GM12878 (cell line): ENCODE data around the gene EMILIN2. TPM values are rescaled to one million over a fixed set of nuclear protein-coding genes. Genes with fewer than 3 reads are reported as not detected.
A peak's percentile ranks its signal among the peaks of the same experiment; 100 is the strongest.

Experiments used
- BHLHE40 ChIP-seq, 2 experiments: fragments of 450-650 bp in 1 of 2; IDR thresholded peaks; 2 replicates each; pipeline ENCODE4 v1.6.1; 2011 to 2017; ENCODE audit warnings: low read depth in 2 of 2, borderline replicate concordance in 1 of 2, improper control_type of control experiment in 1 of 2, low read length in 1 of 2, mild to moderate bottlenecking in 1 of 2
- CREB1 ChIP-seq: IDR thresholded peaks from 2 replicates; pipeline ENCODE4 v1.6.1; 2012; ENCODE audit warnings: low read depth, mild to moderate bottlenecking, inconsistent platforms
- GATAD2B ChIP-seq: fragments of 450-650 bp; conservative IDR thresholded peaks from 2 replicates; pipeline ENCODE4 v1.6.1; 2017; ENCODE audit warnings: low read depth, mild to moderate bottlenecking, moderate library complexity
- NR2F1 ChIP-seq: fragments of 450-650 bp; conservative IDR thresholded peaks from 2 replicates; pipeline ENCODE4 v1.6.1; 2017; ENCODE audit warnings: mild to moderate bottlenecking
- NRF1 ChIP-seq: conservative IDR thresholded peaks from 2 replicates; pipeline ENCODE4 v1.6.1; 2011; ENCODE audit warnings: mild to moderate bottlenecking, low read depth, low read length, improper control_type of control experiment
- PAX5 ChIP-seq: IDR thresholded peaks from 2 replicates; pipeline ENCODE4 v1.6.1; 2011; ENCODE audit warnings: low read depth, low read length, borderline replicate concordance
- RUNX3 ChIP-seq: IDR thresholded peaks from 2 replicates; pipeline ENCODE4 v1.6.1; 2012; ENCODE audit warnings: low read length, inconsistent platforms
- polyA plus RNA-seq, 11 experiments: library from polyadenylated mRNA; depleted of rRNA in 4 of 11; unstranded in 6 of 11; stranded (reverse) in 5 of 11; fragments of >200 nt; fragmentation: Nextera tagmentation in 4 of 11; fragmentation: Illumina TruSeq in 1 of 11; extraction: Ambion mirVana in 4 of 11; extraction: Trizol in 1 of 11; gene quantifications; 1 replicate in 1 of 11; 2 replicates in 10 of 11; pipeline versions ENCODE4 v1.2.1 to v1.2.3, GENCODE V29; 2011 to 2016; ENCODE audit warnings: inconsistent platforms in 2 of 11, missing spikeins in 2 of 11, low read depth in 1 of 11
- total RNA-seq, 4 experiments: library from RNA; depleted of rRNA in 3 of 4; stranded (reverse); fragments of >200 nt in 3 of 4; fragmentation: Illumina TruSeq in 1 of 4; extraction: Trizol in 1 of 4; gene quantifications; 2 replicates each; pipeline versions ENCODE4 v1.2.1 to v1.2.3, GENCODE V29; 2013 to 2021
- TF ChIP-seq, protein P1 (sequence below): fragments of 450-650 bp; IDR thresholded peaks from 2 replicates; pipeline ENCODE4 v1.6.1; 2017; ENCODE audit warnings: mild to moderate bottlenecking, moderate library complexity
- TF ChIP-seq, protein P2 (sequence below): IDR thresholded peaks from 2 replicates; pipeline ENCODE4 v1.6.1; 2011; ENCODE audit warnings: low read depth, mild to moderate bottlenecking, low read length, moderate library complexity, borderline replicate concordance; ENCODE audit errors: extremely low read depth
- TF ChIP-seq, protein P3 (sequence below): fragments of 450-650 bp; conservative IDR thresholded peaks from 2 replicates; pipeline ENCODE4 v1.6.1; 2017; ENCODE audit warnings: mild to moderate bottlenecking, moderate library complexity
- TF ChIP-seq, protein P4 (sequence below): IDR thresholded peaks from 2 replicates; pipeline ENCODE4 v1.6.1; 2011; ENCODE audit warnings: low read depth, low read length, improper control_type of control experiment, borderline replicate concordance

EMILIN2 gene
- total and polyA plus RNA-seq, 10 of the 15 experiments (the other 5 are each of a cell fraction or from before 2014, with no cell fraction given), result 0.58 to 18.4 (median 5.9) TPM

DNA sequence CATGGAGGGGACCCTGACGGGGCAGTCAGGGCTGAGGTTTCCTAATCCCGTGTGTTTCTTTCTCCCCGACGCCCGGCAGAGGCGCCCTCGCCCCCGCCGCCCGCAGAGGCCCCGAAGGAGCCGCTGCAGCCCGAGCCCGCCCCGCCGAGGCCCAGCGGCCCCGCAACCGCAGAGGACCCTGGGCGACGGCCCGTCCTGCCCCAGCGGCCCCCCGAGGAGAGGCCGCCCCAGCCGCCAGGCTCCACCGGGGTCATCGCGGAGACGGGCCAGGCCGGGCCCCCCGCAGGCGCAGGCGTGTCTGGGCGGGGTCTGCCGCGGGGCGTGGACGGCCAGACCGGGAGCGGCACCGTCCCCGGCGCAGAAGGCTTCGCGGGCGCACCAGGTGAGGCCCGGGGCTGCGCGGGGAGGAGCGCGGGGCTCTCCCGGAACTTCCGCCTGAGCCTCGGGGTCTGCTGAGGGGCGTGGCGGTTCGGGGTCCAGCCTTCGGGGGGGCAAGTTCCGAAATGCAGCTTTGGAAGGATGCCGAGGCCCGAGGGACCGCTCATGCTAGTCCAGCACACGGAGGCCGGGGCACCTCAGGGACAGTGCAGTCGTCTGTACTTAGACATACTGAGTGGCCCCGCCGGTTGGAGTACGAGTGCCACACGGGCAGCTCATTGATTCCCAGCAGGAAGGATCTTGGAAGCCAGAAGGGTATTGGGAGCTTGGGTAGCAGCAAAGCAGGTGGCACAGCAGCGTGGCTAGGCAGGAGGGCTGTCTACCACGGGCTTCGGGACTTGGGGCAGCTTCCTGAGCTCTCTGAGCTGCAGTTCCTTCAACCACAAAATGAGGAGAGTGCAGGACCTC lies 60.1 kb downstream of the EMILIN2 start (continued):
- TF ChIP-seq, protein P1, sequence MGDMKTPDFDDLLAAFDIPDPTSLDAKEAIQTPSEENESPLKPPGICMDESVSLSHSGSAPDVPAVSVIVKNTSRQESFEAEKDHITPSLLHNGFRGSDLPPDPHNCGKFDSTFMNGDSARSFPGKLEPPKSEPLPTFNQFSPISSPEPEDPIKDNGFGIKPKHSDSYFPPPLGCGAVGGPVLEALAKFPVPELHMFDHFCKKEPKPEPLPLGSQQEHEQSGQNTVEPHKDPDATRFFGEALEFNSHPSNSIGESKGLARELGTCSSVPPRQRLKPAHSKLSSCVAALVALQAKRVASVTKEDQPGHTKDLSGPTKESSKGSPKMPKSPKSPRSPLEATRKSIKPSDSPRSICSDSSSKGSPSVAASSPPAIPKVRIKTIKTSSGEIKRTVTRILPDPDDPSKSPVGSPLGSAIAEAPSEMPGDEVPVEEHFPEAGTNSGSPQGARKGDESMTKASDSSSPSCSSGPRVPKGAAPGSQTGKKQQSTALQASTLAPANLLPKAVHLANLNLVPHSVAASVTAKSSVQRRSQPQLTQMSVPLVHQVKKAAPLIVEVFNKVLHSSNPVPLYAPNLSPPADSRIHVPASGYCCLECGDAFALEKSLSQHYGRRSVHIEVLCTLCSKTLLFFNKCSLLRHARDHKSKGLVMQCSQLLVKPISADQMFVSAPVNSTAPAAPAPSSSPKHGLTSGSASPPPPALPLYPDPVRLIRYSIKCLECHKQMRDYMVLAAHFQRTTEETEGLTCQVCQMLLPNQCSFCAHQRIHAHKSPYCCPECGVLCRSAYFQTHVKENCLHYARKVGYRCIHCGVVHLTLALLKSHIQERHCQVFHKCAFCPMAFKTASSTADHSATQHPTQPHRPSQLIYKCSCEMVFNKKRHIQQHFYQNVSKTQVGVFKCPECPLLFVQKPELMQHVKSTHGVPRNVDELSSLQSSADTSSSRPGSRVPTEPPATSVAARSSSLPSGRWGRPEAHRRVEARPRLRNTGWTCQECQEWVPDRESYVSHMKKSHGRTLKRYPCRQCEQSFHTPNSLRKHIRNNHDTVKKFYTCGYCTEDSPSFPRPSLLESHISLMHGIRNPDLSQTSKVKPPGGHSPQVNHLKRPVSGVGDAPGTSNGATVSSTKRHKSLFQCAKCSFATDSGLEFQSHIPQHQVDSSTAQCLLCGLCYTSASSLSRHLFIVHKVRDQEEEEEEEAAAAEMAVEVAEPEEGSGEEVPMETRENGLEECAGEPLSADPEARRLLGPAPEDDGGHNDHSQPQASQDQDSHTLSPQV, result peak; percentile 16; the same call in 1 of the 2 replicates
- TF ChIP-seq GATAD2B (peak; percentile 86), NR2F1 (peak; percentile 65; the same call in 1 of the 2 replicates), BHLHE40 (IDR thresholded peaks at IDR 0.05; ENCODE audit: borderline replicate concordance in 1 of 2, low read depth in 2 of 2, low read length in 1 of 2) (peak in 1 of 2 experiments; percentile 41; a peak in 1 of 4 replicates), RUNX3 (peak; percentile 13; the same call in 1 of the 2 replicates), NRF1 (peak; percentile 23; the same call in 1 of the 2 replicates), PAX5 (0 out of 2 replicates have a peak, but pooled peaks have one; percentile 10), CREB1 (no peak)
- TF ChIP-seq, protein P2, sequence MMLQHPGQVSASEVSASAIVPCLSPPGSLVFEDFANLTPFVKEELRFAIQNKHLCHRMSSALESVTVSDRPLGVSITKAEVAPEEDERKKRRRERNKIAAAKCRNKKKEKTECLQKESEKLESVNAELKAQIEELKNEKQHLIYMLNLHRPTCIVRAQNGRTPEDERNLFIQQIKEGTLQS, result no peak
- TF ChIP-seq, protein P3, sequence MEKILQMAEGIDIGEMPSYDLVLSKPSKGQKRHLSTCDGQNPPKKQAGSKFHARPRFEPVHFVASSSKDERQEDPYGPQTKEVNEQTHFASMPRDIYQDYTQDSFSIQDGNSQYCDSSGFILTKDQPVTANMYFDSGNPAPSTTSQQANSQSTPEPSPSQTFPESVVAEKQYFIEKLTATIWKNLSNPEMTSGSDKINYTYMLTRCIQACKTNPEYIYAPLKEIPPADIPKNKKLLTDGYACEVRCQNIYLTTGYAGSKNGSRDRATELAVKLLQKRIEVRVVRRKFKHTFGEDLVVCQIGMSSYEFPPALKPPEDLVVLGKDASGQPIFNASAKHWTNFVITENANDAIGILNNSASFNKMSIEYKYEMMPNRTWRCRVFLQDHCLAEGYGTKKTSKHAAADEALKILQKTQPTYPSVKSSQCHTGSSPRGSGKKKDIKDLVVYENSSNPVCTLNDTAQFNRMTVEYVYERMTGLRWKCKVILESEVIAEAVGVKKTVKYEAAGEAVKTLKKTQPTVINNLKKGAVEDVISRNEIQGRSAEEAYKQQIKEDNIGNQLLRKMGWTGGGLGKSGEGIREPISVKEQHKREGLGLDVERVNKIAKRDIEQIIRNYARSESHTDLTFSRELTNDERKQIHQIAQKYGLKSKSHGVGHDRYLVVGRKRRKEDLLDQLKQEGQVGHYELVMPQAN, result 0 out of 2 replicates have a peak, but pooled peaks have one; percentile 57
- TF ChIP-seq, protein P4, sequence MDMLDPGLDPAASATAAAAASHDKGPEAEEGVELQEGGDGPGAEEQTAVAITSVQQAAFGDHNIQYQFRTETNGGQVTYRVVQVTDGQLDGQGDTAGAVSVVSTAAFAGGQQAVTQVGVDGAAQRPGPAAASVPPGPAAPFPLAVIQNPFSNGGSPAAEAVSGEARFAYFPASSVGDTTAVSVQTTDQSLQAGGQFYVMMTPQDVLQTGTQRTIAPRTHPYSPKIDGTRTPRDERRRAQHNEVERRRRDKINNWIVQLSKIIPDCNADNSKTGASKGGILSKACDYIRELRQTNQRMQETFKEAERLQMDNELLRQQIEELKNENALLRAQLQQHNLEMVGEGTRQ, result no peak
